ENCODE results near the gene SPTBN1. TPM values are rescaled to one million over a fixed set of nuclear protein-coding genes. Genes with fewer than 3 reads are reported as not detected.

SPTBN1 gene
- total RNA-seq, 1 experiment from 2014 or later, result 171 TPM

DNA sequence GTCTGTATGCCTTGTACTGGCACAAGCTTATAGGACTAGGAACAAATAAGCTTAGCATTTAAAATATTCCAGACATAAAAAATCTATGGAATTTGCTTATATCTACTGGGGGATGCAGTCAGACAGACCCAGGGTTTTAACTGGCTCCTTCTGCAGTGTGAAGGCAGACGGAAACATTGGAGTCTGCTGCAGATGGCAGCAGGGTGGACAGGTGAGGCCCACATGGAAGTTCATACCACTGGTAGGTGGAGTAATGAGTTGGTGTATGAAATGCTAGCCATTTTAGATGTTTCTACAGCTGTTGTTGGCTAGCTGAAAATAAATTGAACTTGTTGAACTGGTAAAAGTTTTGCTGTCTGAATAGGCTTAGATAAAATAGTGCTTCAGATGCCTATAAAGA lies 17.7 kb downstream of the SPTBN1 start:
- POLR2A ChIA-PET, result no interaction called here
- no peak for DNase-seq (ENCODE audit: unreplicated experiment)
- TF ChIP-seq, protein P1, sequence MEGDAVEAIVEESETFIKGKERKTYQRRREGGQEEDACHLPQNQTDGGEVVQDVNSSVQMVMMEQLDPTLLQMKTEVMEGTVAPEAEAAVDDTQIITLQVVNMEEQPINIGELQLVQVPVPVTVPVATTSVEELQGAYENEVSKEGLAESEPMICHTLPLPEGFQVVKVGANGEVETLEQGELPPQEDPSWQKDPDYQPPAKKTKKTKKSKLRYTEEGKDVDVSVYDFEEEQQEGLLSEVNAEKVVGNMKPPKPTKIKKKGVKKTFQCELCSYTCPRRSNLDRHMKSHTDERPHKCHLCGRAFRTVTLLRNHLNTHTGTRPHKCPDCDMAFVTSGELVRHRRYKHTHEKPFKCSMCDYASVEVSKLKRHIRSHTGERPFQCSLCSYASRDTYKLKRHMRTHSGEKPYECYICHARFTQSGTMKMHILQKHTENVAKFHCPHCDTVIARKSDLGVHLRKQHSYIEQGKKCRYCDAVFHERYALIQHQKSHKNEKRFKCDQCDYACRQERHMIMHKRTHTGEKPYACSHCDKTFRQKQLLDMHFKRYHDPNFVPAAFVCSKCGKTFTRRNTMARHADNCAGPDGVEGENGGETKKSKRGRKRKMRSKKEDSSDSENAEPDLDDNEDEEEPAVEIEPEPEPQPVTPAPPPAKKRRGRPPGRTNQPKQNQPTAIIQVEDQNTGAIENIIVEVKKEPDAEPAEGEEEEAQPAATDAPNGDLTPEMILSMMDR (IDR thresholded peaks at IDR 0.05; ENCODE audit: unreplicated experiment), result no peak
- no TSS peak for BruUV-seq (replicated peaks)
- Mint-ChIP-seq H3K27ac (ENCODE audit: low read depth, unreplicated experiment) (no peak overlapping the region), H3K36me3 (ENCODE audit: insufficient read depth, unreplicated experiment) (no peaks in the 10 kb centered on the region), H3K27me3 (ENCODE audit: insufficient read depth, unreplicated experiment) (no peaks in the 10 kb centered on the region), H3K9me3 (ENCODE audit: unreplicated experiment) (no peaks in the 10 kb centered on the region), H3K4me1 (ENCODE audit: insufficient read depth, unreplicated experiment) (peaks cover 7% of the 10 kb centered on the region), H3K4me3 (ENCODE audit: unreplicated experiment) (no peak overlapping the region)
- CTCF ChIA-PET, result interaction anchor here (1.2 kb wide), 1 partner anchor 367 kb away, joined by 3 read pairs; no protein-coding TSS in a partner anchor
- intact Hi-C loops (cut with micrococcal nuclease), result no loop called here

DNA sequence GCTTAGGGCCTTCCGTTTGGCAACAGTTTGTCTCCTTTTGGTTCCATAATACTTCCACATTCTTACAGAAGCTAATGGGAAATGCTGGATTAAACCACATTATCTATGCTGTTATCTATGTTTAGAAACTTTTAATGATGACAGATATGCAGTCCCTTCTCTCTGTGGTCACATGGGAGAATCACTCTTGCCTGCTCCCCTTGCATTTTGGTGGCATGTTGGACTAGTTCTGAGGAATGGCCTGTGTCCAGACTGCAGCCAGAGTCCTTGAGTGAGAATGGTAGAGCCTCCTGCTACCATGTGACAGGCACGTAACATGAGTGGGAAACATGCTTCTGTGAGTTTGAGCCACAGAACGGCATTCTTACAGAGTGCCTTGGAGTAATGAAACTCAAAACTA lies 19.2 kb downstream of the SPTBN1 start:
- POLR2A ChIA-PET, result interaction anchor here (0.6 kb wide), 1 partner anchor 42 kb away, joined by 3 read pairs; no protein-coding TSS in a partner anchor
- H3K4me1 Mint-ChIP-seq (ENCODE audit: insufficient read depth, unreplicated experiment), result peaks cover 7% of the 10 kb centered on the region
- CTCF ChIA-PET, result interaction anchor here (0.5 kb wide), 1 partner anchor 256 kb away, joined by 3 read pairs; no protein-coding TSS in a partner anchor
- TF ChIP-seq, protein P1 (IDR thresholded peaks at IDR 0.05; ENCODE audit: unreplicated experiment), result no peak
- no peaks in the 10 kb centered on the region for H3K27me3 Mint-ChIP-seq (ENCODE audit: insufficient read depth, unreplicated experiment)
- H3K36me3 Mint-ChIP-seq (ENCODE audit: insufficient read depth, unreplicated experiment), result no peaks in the 10 kb centered on the region
- H3K9me3 Mint-ChIP-seq (ENCODE audit: unreplicated experiment), result no peaks in the 10 kb centered on the region
- no peak overlapping the region for H3K27ac Mint-ChIP-seq (ENCODE audit: low read depth, unreplicated experiment)
- no TSS peak for BruUV-seq (replicated peaks)
- H3K4me3 Mint-ChIP-seq (ENCODE audit: unreplicated experiment), result no peak overlapping the region
- DNase-seq (ENCODE audit: unreplicated experiment), result no peak
- intact Hi-C loops (cut with micrococcal nuclease), result no loop called here

DNA sequence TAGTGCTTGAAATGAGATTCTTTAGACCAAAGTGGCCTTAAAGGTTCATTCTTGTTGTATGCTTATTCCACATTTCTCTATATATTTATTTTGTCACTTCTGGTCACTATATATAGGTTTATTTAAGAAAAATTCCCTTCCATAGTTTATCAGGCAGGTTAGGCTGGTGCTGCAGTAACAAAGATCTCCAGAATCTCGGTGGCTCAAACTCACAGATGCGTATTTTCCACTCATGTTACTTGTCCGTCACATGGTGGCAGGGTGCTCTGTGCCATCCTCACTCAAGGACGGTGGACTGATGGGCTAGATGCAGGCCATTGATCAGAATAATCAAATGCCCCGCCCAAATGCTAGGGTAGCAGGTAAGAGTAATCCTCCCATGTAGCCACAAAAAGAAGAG lies 19.8 kb downstream of the SPTBN1 start:
- H3K27ac Mint-ChIP-seq (ENCODE audit: low read depth, unreplicated experiment), result no peak overlapping the region

DNA sequence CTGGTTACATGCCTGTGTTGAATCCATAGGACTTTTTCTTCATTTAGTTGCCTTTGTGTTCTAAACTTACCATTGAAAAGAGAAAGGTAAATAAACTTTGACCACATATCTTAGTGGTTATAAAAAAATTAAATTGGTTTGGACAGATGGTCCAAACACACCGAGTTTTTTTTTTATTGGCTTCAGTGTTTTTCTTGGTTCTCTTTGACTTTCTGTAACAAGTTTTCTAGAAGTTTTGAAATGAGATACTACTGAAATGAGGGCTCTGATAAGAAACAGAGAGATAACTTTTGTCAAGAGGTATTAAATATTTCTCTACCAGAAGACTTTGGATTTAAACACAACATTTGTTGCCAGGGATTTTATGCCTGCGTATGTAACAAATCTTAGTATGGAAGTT lies 20.7 kb downstream of the SPTBN1 start:
- Mint-ChIP-seq H3K27me3 (ENCODE audit: insufficient read depth, unreplicated experiment) (no peaks in the 10 kb centered on the region), H3K9me3 (ENCODE audit: unreplicated experiment) (no peaks in the 10 kb centered on the region), H3K4me3 (ENCODE audit: unreplicated experiment) (no peak overlapping the region), H3K4me1 (ENCODE audit: insufficient read depth, unreplicated experiment) (no peaks in the 10 kb centered on the region), H3K27ac (ENCODE audit: low read depth, unreplicated experiment) (no peak overlapping the region), H3K36me3 (ENCODE audit: insufficient read depth, unreplicated experiment) (no peaks in the 10 kb centered on the region)
- intact Hi-C loops (cut with micrococcal nuclease), result no loop called here
- ChIA-PET POLR2A (no interaction called here), CTCF (no interaction called here)
- no TSS peak for BruUV-seq (replicated peaks)
- DNase-seq (ENCODE audit: unreplicated experiment), result no peak
- TF ChIP-seq, protein P1 (IDR thresholded peaks at IDR 0.05; ENCODE audit: unreplicated experiment), result no peak

More for the DNA sequence above, 19.8 kb downstream of the SPTBN1 start:
- BruUV-seq (replicated peaks), result no TSS peak
- no peak for DNase-seq (ENCODE audit: unreplicated experiment)
- intact Hi-C loops (cut with micrococcal nuclease), result no loop called here
- no peaks in the 10 kb centered on the region for H3K27me3 Mint-ChIP-seq (ENCODE audit: insufficient read depth, unreplicated experiment)
- no peaks in the 10 kb centered on the region for H3K36me3 Mint-ChIP-seq (ENCODE audit: insufficient read depth, unreplicated experiment)
- TF ChIP-seq, protein P1 (IDR thresholded peaks at IDR 0.05; ENCODE audit: unreplicated experiment), result no peak
- CTCF ChIA-PET, result no interaction called here
- POLR2A ChIA-PET, result no interaction called here
- no peak overlapping the region for H3K4me3 Mint-ChIP-seq (ENCODE audit: unreplicated experiment)
- peaks cover 7% of the 10 kb centered on the region for H3K4me1 Mint-ChIP-seq (ENCODE audit: insufficient read depth, unreplicated experiment)
- no peaks in the 10 kb centered on the region for H3K9me3 Mint-ChIP-seq (ENCODE audit: unreplicated experiment)
